Cortex of kidney (tissue), 1 donor: ENCODE data around the gene VSIG8.

ENCODE experiments used
- DNase-seq: peaks from one replicate; lab custom pipeline; 2025; lab: John Stamatoyannopoulos, UW

Gene VSIG8

GRCh38 chr1:159883134-159883533 is 20.7 kb upstream of the VSIG8 start:
- no peak for DNase-seq

DNA sequence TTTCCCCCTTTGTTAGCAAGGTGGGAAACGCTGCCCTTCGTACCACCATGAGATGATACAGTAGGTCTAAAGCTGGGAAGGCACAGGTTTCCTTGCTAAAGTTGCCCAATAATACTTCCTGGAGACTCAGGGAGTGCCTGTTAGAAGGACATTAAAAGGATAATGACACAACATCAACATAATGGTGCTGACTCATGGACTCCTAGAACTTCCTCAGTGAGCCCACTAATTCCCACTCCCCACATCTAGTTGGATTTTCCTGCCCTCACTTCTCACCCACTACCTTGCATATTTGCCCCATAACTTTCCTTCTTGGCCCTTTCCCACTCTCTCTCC is 20.0 kb upstream of the VSIG8 start:
- DNase-seq: no peak

DNA sequence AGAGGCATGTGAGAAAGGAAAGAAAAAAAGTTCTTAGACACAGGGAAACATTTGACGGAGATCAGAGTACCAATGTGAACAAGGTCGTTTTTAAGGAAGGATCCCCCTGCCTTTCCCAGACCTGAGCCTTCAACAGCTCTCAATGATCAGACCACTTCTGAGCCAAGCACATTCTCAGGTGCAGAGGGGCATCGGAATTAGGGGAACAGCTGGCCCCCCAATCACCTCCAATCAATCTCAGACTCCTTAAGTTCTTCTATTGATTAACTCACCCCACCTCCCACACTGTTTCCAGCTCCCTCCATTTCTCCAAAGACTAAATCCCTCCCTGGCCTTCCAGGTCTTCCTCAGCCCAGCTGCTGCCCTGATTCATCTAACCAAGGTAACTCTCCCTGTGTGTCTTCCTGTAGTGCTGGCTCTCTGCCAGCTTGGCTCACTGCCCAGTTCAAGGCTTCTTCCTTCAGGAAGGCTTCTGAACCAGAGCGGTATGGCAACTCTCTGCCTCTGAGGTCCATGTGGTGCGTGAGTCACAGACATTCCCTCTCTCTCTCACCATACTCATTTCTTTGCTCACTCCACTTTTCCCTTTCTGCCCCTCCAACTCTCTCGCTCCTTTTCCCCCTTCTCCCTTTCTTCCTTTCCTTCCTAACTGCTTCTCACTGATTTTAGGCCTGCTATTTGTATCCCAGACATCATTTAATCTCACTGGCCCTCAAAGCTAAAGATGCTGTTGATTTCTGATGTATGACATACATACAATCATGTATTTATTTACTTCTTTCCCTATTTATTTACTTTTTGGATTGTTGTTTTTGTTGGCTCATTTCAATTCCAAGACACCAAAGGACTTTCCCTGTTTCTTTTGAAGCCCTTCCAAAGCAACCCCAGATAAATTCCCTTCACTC is 19.4 kb upstream of the VSIG8 start:
- no peak for DNase-seq

- DNase-seq: no peak
Measured at GRCh38 chr1:159880430-159880829, 18.0 kb upstream of the VSIG8 start.

DNA sequence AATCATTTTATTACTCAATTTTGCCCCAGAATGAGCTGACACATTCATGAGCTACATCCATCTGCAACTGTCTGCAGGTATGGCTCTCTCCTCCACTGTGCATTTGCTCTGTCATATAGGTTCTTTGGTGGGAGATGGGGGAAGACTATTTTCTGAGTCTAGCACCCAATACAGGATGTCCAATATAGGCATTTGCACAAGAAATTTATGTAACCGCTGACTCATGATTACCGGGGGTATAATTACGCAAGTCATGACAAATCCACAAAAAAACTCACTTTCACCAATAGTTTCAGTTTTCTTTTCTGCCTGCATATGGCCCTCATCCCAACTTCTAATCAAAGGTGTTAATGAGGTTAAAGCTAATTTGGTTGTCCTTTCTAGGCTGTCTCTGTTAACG is 17.5 kb upstream of the VSIG8 start:
- DNase-seq: no peak

DNA sequence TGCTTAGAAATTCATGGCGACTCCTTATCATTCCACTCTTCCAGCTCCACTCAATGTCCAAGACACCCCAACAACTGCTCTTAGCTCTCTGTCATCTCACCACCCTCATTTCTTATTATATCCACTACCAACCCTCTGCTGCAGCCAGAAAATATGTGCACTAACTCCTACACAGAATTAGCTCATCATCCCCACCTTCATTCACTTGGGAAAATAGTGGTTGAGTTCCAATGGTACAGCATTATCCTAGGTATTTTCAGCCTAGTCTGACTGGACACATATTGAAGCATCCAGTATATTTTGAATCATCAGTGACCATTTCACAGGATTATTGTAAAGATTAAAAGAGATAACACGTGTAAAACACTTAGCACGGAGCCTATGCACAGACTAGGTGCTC is 16.7 kb upstream of the VSIG8 start:
- no peak for DNase-seq

DNA sequence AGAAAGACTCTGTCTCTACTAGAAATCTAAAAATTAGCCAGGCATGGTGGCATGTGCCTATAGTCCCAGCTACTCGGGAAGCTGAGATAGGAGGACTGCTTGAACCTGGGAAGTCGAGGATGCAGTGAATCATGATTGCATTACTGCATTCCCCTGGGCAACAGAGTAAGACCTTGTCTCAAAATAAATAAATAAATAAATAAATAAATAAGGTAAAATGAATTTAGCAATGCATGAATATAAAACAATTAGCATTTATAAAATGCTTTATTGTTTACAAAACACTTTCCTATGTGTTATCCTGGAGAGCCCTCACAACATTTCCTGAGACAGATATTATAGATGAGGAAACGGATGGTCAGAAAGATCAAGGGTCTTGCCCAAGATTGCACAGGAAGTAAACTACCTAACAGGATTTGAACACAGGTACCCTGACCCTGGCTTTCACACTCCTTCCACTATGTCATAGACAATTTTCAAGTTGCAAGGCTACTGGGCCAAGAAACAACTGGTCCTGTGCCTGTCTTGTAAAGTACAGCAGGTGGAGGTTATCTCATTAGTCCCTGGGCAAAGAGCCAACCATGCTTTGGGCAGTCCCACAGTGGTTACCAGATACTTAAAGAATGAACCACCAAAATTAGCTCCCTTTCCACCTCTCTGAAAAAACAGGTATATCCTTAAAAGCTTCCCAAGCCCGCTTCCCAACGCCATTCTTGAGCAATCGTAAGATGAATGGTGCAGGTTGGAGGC is 15.4 kb upstream of the VSIG8 start:
- no peak for DNase-seq

- no peak for DNase-seq
Measured at GRCh38 chr1:159873530-159874143, 11.2 kb upstream of the VSIG8 start.

DNA sequence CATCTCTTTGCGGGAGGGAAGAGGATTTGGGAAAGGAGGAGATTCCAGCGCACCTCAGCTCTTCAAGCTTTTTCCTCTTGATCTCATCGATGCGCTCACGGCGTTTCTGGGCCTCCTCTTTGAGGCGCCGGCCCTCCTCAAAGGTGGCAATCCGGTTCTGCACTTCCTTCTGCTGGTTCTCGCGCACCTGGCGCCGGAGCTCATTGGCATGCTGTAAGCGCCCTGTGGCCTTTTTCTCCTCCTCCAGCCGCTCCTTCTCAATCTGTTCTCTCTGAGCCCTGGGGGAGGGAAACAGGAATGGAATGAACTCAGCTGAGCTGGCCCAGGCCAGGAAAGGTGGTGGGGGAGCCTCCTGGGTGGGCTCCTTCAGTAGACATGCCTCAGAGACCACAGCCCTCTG is 10.4 kb upstream of the VSIG8 start:
- no peak for DNase-seq

- DNase-seq: no peak
Measured at GRCh38 chr1:159870704-159871103, 8.2 kb upstream of the VSIG8 start.

- no peak for DNase-seq
Measured at GRCh38 chr1:159869607-159870006, 7.2 kb upstream of the VSIG8 start.

GRCh38 chr1:159869173-159869572 is 6.7 kb upstream of the VSIG8 start:
- no peak for DNase-seq

DNA sequence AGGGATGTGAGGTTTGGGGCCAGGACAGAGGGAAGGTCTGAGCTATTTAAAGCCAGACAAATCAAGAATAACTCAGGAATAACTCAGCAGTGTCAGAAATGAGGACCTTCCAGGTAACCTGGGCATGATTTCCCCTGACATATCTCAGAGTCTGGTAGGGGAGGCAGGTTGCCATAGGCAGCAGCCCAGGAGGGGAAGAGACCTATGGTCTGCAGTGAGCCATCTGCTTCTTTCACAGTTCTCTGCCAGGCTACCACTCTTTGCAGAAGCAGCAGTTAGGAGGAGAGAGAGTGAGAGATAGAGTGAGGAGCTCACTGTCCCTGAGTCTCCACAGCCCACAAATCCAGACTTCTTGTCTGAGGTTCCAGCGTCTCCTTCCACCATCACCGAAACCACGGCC is 6.3 kb upstream of the VSIG8 start:
- no peak for DNase-seq

GRCh38 chr1:159867664-159868026 is 5.2 kb upstream of the VSIG8 start:
- DNase-seq: no peak

GRCh38 chr1:159866905-159867663 is 4.6 kb upstream of the VSIG8 start:
- no peak for DNase-seq

DNA sequence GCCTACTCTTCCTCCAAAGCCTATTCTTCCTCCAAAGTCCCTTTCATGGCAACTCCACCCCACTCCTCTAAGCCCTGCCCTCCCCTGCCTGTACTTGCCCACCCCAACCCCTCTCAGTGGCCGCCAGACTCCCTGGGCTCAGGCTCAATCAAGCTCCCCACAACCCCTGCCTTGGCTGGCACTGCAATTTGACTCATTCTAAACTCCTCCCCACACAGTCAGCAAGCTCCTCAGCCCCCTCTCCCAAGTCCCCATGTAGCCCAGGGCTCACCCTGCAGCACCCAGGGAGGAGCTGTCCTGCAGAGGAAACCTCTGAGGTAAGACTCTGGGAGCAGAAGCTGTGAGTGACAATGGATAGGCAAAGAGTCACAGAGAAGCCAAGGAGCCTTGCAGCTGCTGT is 3.6 kb upstream of the VSIG8 start:
- DNase-seq: no peak

GRCh38 chr1:159864262-159864661 is 1.8 kb upstream of the VSIG8 start:
- no peak for DNase-seq

GRCh38 chr1:159862031-159862430 is 426 bp downstream of the VSIG8 start:
- DNase-seq: no peak

- no peak for DNase-seq
Measured at GRCh38 chr1:159861218-159861617, 1.2 kb downstream of the VSIG8 start.

DNA sequence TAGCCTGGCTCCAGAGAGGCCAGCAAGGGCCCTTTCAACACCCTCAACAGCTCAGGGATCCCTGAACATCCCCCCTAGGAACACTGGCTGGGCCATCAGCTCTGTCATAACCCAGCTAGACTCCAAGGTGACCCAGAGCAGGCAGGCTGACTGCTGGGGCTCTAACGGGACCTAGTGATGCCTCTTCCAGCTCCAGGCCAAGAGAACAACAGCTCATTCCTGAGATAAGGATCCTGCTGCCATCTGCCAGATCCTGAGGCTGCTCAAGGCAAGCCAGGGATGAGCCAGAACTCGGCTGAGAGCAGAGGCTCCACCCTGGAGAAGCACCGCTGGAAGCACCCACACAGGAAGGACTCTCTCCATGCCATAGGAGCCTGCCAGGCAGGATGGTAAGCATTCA is 2.0 kb downstream of the VSIG8 start:
- no peak for DNase-seq

- no peak for DNase-seq
Measured at GRCh38 chr1:159859767-159860322, 2.6 kb downstream of the VSIG8 start.

DNA sequence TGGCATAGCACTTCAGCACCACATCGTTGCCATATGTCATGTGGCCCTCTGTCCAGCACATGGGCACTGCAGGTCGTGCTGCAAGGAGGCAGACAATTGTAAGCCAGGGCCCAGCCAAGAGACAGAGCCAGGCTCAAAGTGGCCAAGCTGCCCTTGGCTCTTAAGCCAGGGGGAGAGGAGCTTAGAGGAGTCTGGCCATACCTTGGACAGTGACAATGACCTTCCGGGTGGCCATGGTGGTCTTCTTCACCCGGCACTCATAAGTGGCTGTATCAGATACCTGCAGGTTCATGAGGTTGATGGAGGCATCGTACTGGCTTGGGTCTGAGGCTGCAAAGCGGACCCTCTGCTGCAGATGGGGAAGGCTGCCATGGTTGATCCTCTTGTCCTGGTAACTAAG is 4.6 kb downstream of the VSIG8 start:
- no peak for DNase-seq
